Vagina (tissue), 2 donors: Measurements from ENCODE around the gene ASTN2. TPM values are rescaled to one million over a fixed set of nuclear protein-coding genes. Genes with fewer than 3 reads are reported as not detected.

Experiments
- DNase-seq, 2 donors: peaks; one replicate each; pipeline ENCODE4 v3.0.0-alpha.2; 2017; ENCODE audit errors: extremely low spot score in 2 of 2
- H3K27ac ChIP-seq: fragments of 200-600 bp; sonication (generic); one replicate; pipeline ENCODE4 v1.5.1; 2019
- H3K27me3 ChIP-seq: fragments of 200-600 bp; sonication (generic); one replicate; pipeline ENCODE4 v1.5.1; 2019
- H3K36me3 ChIP-seq, 2 donors: fragments of 200-600 bp; sonication (generic); one replicate each; pipeline ENCODE4 v1.5.1; 2017 to 2019
- H3K4me1 ChIP-seq: fragments of 200-600 bp; sonication (generic); one replicate; pipeline ENCODE4 v1.5.1; 2019
- H3K4me3 ChIP-seq, 2 donors: fragments of 200-600 bp; sonication (generic); 1 replicate in 1 of 2; 2 replicates in 1 of 2; pipeline ENCODE4 v1.5.1; 2016 to 2019
- H3K9me3 ChIP-seq: fragments of 200-600 bp; sonication (generic); one replicate; pipeline ENCODE4 v1.5.1; 2019
- POLR2A ChIP-seq, 2 donors: fragments of 450-650 bp; IDR thresholded peaks; one replicate each; pipeline ENCODE4 v1.6.1; 2017; ENCODE audit warnings: antibody characterized with exemption in 2 of 2, mild to moderate bottlenecking in 2 of 2, moderate library complexity in 2 of 2
- POLR2AphosphoS5 ChIP-seq, 2 donors: sonication (generic); formaldehyde crosslinking; IDR thresholded peaks; one replicate each; pipeline ENCODE4 v1.9.0; 2017; ENCODE audit warnings: antibody characterized with exemption in 2 of 2, mild to moderate bottlenecking in 2 of 2, low read depth in 1 of 2; ENCODE audit not compliant: insufficient read depth in 1 of 2
- intact Hi-C: fragments of 100-400 bp; cut with DNase I; formaldehyde crosslinking; loops from one replicate; pipeline ENCODE4 v1.15.1; 2023
- total RNA-seq: library from RNA; depleted of rRNA; stranded (reverse); fragments of >200 nt; gene quantifications from one replicate; pipeline ENCODE4 v1.2.3, GENCODE V29; 2016
- TF ChIP-seq, protein P1 (sequence below), 3 experiments: fragments of 450-650 bp in 2 of 3; fragments of 200-600 bp in 1 of 3; sonication (generic) in 1 of 3; IDR thresholded peaks; one replicate each; pipeline ENCODE4 v1.5.1; 2017 to 2019; ENCODE audit warnings: antibody characterized with exemption in 3 of 3, mild to moderate bottlenecking in 2 of 3, moderate library complexity in 2 of 3

Gene ASTN2
- total RNA-seq, 1 donor from 2014 or later: 4.4 TPM

DNA sequence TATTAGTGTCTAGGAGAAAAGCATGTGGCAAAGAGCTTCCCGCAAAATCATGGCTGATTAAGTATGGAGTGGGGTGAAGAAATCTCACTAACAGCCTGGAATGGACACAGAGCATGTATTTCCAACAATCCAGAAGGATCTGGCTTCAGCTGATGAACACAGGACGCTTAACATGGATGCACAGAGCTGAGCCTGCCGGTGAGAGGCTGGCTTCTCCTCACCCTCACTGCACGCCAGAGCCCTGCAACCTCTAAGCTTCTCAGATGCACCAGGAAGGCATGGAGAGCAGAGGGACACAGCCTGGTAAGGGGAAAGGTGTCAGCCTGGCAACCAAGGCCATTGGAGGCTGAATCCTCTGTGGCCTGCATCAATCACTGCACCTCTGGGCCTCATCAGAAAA is 429.3 kb downstream of the ASTN2 start:
- H3K27ac ChIP-seq: no peak overlapping the region
- H3K27me3 ChIP-seq: no peaks in the 10 kb centered on the region
- no peaks in the 10 kb centered on the region for H3K36me3 ChIP-seq
- no peak for DNase-seq
- intact Hi-C loops: no loop called here
- no peaks in the 10 kb centered on the region for H3K9me3 ChIP-seq
- no peak overlapping the region for H3K4me3 ChIP-seq
- TF ChIP-seq, protein P1, sequence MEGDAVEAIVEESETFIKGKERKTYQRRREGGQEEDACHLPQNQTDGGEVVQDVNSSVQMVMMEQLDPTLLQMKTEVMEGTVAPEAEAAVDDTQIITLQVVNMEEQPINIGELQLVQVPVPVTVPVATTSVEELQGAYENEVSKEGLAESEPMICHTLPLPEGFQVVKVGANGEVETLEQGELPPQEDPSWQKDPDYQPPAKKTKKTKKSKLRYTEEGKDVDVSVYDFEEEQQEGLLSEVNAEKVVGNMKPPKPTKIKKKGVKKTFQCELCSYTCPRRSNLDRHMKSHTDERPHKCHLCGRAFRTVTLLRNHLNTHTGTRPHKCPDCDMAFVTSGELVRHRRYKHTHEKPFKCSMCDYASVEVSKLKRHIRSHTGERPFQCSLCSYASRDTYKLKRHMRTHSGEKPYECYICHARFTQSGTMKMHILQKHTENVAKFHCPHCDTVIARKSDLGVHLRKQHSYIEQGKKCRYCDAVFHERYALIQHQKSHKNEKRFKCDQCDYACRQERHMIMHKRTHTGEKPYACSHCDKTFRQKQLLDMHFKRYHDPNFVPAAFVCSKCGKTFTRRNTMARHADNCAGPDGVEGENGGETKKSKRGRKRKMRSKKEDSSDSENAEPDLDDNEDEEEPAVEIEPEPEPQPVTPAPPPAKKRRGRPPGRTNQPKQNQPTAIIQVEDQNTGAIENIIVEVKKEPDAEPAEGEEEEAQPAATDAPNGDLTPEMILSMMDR (IDR thresholded peaks at IDR 0.05): no peak
- TF ChIP-seq POLR2AphosphoS5 (IDR thresholded peaks at IDR 0.05; ENCODE audit: insufficient read depth in 1 of 2, low read depth in 1 of 2): no peak
- TF ChIP-seq POLR2A (IDR thresholded peaks at IDR 0.05): no peak
- H3K4me1 ChIP-seq: no peaks in the 10 kb centered on the region

DNA sequence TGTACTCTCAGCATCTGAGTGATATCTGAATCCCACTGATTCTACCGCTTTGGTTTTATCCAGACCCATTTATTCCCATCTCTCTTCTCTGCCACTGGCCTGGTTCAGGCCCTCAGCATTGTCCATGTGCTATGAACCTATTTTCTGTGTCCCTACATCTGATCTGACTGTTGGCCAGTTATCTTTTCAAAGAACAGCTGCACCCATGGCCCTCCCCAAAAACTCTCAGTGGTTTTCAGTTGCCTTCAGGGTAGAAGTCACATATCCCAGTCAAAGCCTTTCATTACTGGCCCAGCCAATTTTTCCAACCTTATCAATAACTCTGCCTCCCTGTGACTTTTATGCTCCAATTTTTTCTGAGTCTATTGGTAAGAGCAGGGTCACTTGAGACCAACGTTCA is 430.7 kb downstream of the ASTN2 start:
- Histone ChIP-seq H3K27ac (no peak overlapping the region), H3K9me3 (no peaks in the 10 kb centered on the region), H3K36me3 (no peaks in the 10 kb centered on the region), H3K4me1 (no peaks in the 10 kb centered on the region), H3K4me3 (no peak overlapping the region), H3K27me3 (no peaks in the 10 kb centered on the region)
- TF ChIP-seq, protein P1 (IDR thresholded peaks at IDR 0.05): no peak
- TF ChIP-seq POLR2A (IDR thresholded peaks at IDR 0.05) (no peak), POLR2AphosphoS5 (IDR thresholded peaks at IDR 0.05; ENCODE audit: insufficient read depth in 1 of 2, low read depth in 1 of 2) (no peak)
- intact Hi-C loops: no loop called here
- DNase-seq: no peak

DNA sequence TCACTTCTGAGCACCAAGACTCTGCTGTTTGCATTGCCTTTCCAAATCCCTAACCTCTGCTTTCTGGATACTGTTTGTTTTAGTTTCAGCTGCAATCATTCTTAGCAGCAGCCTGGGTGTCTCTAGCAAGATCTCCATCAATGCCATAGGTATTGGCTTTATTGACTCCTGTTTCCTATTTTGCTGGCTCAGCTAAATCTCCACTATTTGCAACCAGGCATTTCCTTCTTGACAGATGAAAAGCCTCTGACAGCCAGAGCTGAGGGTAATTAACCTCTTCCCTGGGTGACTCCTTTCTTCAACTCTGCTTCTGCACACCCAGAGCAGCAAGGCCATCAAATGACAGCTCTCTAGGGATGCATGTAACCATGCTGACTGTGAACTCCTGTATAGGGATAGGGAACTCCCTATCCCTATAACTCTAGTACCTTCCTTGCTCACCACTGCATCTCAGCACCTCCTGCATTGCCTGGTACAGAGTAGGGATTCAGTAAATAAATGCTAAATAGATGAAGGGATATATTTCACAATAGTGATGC is 434.2 kb downstream of the ASTN2 start:
- no peak for DNase-seq
- Histone ChIP-seq H3K9me3 (no peaks in the 10 kb centered on the region), H3K27me3 (no peaks in the 10 kb centered on the region), H3K4me1 (no peaks in the 10 kb centered on the region), H3K27ac (no peak overlapping the region), H3K4me3 (no peak overlapping the region), H3K36me3 (no peaks in the 10 kb centered on the region)
- TF ChIP-seq, protein P1 (IDR thresholded peaks at IDR 0.05): no peak
- no peak for TF ChIP-seq POLR2A (IDR thresholded peaks at IDR 0.05)
- no peak for TF ChIP-seq POLR2AphosphoS5 (IDR thresholded peaks at IDR 0.05; ENCODE audit: insufficient read depth in 1 of 2, low read depth in 1 of 2)
- intact Hi-C loops: no loop called here

DNA sequence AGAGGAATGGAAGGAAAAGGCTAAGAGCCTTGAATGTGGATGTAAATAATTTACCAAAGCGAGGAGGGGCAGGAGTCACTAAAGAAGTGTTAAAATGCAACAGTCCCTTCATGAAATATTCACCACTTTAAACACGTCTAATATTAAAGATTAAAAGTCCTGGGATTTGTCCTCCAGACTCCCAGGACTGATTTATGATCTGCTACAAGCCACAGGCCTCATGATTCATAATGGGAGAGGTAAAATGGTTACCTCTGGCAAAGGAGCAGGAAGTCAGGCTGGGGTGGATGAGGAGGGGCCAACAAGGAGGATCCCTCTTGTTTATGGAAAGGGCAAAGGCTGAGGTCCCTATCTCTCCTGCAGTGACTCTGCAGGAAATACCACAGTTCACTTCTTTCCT is 435.4 kb downstream of the ASTN2 start:
- TF ChIP-seq, protein P1 (IDR thresholded peaks at IDR 0.05): no peak
- TF ChIP-seq POLR2AphosphoS5 (IDR thresholded peaks at IDR 0.05; ENCODE audit: insufficient read depth in 1 of 2, low read depth in 1 of 2) (no peak), POLR2A (IDR thresholded peaks at IDR 0.05) (no peak)
- DNase-seq: no peak
- intact Hi-C loops: no loop called here
- no peak overlapping the region for H3K4me3 ChIP-seq
- H3K4me1 ChIP-seq: no peaks in the 10 kb centered on the region
- H3K27ac ChIP-seq: no peak overlapping the region
- H3K9me3 ChIP-seq: no peaks in the 10 kb centered on the region
- no peaks in the 10 kb centered on the region for H3K36me3 ChIP-seq
- no peaks in the 10 kb centered on the region for H3K27me3 ChIP-seq

DNA sequence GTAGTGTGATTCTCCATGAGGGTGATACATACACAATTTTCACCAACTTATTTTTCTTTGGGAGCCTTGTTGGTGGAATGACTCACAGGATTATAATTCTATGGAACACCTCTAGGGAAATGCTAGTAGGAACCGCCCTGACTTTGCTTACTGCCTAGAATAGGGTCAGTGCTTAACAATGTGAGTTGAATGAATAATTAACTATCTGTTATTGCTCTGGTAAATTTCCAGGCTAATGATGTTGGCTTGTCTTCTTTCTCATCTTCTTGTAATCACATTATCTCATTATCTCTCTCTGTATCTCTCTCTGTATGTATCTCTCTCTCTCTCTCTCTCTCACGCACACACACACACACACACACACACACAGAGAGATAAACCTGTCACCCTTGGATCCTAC is 436.7 kb downstream of the ASTN2 start:
- intact Hi-C loops: no loop called here
- H3K9me3 ChIP-seq: no peaks in the 10 kb centered on the region
- H3K4me1 ChIP-seq: no peaks in the 10 kb centered on the region
- H3K36me3 ChIP-seq: no peaks in the 10 kb centered on the region
- H3K27ac ChIP-seq: no peak overlapping the region
- no peak overlapping the region for H3K4me3 ChIP-seq
- TF ChIP-seq POLR2A (IDR thresholded peaks at IDR 0.05) (no peak), POLR2AphosphoS5 (IDR thresholded peaks at IDR 0.05; ENCODE audit: insufficient read depth in 1 of 2, low read depth in 1 of 2) (no peak)
- TF ChIP-seq, protein P1 (IDR thresholded peaks at IDR 0.05): no peak
- DNase-seq: no peak
- no peaks in the 10 kb centered on the region for H3K27me3 ChIP-seq
